OCI-LY3 (cell line): Measurements from ENCODE around the gene HCST.

Source experiments
- CTCF ChIP-seq: fragments of 200-600, 300-600 bp; sonication (generic); IDR thresholded peaks from 2 replicates; pipeline ENCODE4 v1.5.1; 2014; ENCODE audit warnings: antibody characterized with exemption, low read length, low read depth
- EZH2phosphoT487 ChIP-seq: fragments of 200-600 bp; shearing (Covaris generic); IDR thresholded peaks from 2 replicates; pipeline ENCODE4 v1.6.1; 2018; ENCODE audit warnings: antibody characterized with exemption, mixed run types, low read depth

- TF ChIP-seq CTCF = no peak
- TF ChIP-seq EZH2phosphoT487 = no peak
Measured at GRCh38 chr19:35938282-35939224, 36.2 kb downstream of the HCST start.
